MM.1S (cell line): ENCODE data around the gene LINGO3.

ENCODE experiments used
- CTCF ChIP-seq: fragments of 300-600 bp; sonication (generic); IDR thresholded peaks from 2 replicates; pipeline ENCODE4 v1.5.1; 2016; ENCODE audit warnings: antibody characterized with exemption, low read length, mixed read lengths
- EZH2 ChIP-seq: fragments of 300-600 bp; sonication (generic); optimal IDR thresholded peaks from 2 replicates; pipeline ENCODE3; 2017; ENCODE audit warnings: low read depth, mild to moderate bottlenecking, antibody characterized with exemption, low read length, mixed read lengths
- EZH2phosphoT487 ChIP-seq: fragments of 300-600 bp; sonication (generic); IDR thresholded peaks from 2 replicates; pipeline ENCODE4 v1.6.1; 2018; ENCODE audit warnings: antibody characterized with exemption, low read length

DNA sequence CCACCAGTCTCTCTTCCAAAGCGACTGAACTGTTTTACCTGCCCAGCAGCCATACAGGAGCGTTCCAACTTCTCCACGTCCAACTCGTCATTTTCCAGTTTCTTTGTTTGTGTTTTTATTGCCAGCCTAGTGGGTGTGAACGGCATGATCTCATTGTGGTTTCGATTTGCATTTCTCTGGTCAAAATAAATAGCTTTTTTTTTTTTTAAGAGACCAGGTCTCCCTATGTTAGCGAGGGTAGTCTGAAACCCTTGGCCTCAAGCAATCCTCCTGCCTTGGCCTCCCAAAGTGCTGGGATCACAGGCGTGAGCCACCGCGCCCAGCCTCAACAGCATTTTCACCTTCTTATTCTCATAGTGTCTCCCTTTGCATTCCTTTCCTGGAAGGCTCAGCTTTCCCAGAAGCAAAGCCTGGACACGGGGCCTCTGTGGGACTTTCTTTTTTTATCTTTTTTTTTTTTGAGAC is 47.6 kb downstream of the LINGO3 start:
- TF ChIP-seq CTCF, result no peak
- no peak for TF ChIP-seq EZH2phosphoT487
- TF ChIP-seq EZH2, result no peak
